ENCODE results near the gene PC. TPM values are rescaled to one million over a fixed set of nuclear protein-coding genes. Genes with fewer than 3 reads are reported as not detected.

PC gene
- total RNA-seq, 1 donor from 2014 or later: 25.7 TPM

DNA sequence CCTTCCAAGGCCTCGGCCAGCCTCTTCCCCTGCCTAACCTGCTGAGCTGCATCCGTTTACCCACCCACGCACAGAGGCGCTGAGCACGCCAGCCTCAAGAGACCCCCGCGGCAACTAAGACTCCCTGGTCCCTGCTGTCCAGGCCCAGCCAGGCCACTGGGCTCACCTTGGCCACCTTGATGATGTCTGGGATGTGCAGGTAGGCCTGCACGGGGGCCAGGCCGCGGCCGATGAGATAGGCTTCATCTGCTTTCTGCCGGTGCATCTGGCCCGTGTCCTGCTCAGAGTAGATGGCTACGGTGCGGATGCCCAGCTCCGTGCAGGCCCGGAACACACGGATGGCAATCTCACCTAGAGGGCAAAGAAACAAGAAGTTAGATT is 86.7 kb downstream of the PC start:
- Mint-ChIP-seq H3K36me3 (no peaks in the 10 kb centered on the region), H3K27ac (no peak overlapping the region), H3K27me3 (peaks cover 3% of the 10 kb centered on the region), H3K4me1 (ENCODE audit: unreplicated experiment) (peaks cover 19% of the 10 kb centered on the region), H3K4me3 (no peak overlapping the region), H3K9me3 (no peaks in the 10 kb centered on the region)
- no peak for DNase-seq (ENCODE audit: extremely low spot score, unreplicated experiment)
- TF ChIP-seq, protein P1, sequence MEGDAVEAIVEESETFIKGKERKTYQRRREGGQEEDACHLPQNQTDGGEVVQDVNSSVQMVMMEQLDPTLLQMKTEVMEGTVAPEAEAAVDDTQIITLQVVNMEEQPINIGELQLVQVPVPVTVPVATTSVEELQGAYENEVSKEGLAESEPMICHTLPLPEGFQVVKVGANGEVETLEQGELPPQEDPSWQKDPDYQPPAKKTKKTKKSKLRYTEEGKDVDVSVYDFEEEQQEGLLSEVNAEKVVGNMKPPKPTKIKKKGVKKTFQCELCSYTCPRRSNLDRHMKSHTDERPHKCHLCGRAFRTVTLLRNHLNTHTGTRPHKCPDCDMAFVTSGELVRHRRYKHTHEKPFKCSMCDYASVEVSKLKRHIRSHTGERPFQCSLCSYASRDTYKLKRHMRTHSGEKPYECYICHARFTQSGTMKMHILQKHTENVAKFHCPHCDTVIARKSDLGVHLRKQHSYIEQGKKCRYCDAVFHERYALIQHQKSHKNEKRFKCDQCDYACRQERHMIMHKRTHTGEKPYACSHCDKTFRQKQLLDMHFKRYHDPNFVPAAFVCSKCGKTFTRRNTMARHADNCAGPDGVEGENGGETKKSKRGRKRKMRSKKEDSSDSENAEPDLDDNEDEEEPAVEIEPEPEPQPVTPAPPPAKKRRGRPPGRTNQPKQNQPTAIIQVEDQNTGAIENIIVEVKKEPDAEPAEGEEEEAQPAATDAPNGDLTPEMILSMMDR (conservative IDR thresholded peaks at IDR 0.05): no peak

DNA sequence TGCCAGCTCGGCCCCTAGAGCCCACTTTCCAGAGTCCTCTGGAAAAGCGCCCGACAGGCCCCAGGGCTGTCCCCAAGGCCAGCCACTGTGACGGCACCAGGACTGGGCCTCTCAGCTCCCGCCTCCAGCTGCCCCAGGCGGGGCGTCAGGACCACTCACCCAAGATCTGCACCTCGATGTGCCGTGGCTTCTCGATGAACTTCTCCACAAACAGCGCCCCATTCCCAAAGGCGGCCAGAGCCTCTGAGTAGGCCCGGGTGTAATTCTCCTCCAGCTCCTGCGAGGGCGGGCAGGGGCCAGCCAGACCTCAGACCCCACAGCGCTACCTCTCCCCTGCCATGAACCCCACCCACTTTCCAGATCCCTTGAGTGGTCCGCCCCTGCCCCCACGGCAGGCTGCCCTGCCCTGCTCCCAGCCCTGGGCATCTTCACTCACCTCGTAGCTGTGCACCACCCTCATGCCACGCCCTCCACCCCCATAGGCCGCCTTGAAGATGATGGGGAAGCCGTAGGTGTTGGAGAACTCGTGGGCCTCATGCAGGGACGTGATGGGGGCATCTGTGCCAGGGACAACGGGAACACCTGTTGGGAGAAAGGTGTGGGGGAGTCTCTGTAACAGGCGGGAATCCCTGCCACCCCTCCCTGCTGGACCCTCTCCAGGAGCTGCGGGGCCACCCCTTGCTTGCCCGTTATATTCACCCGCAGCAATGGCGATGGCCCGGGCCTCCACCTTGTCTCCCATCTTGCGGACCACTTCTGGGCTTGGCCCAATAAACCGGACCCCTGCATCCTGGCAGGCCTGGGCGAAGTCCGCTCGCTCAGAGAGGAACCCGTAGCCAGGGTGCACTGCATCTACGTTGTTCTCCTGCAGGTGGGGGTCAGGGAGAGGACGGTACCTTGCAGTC is 87.3 kb downstream of the PC start:
- DNase-seq (ENCODE audit: extremely low spot score, unreplicated experiment): no peak
- no peaks in the 10 kb centered on the region for H3K9me3 Mint-ChIP-seq
- no peaks in the 10 kb centered on the region for H3K36me3 Mint-ChIP-seq
- H3K27me3 Mint-ChIP-seq: peaks cover 3% of the 10 kb centered on the region
- TF ChIP-seq, protein P1 (conservative IDR thresholded peaks at IDR 0.05): no peak
- no peak overlapping the region for H3K27ac Mint-ChIP-seq
- peaks cover 13% of the 10 kb centered on the region for H3K4me1 Mint-ChIP-seq (ENCODE audit: unreplicated experiment)
- no peak overlapping the region for H3K4me3 Mint-ChIP-seq

DNA sequence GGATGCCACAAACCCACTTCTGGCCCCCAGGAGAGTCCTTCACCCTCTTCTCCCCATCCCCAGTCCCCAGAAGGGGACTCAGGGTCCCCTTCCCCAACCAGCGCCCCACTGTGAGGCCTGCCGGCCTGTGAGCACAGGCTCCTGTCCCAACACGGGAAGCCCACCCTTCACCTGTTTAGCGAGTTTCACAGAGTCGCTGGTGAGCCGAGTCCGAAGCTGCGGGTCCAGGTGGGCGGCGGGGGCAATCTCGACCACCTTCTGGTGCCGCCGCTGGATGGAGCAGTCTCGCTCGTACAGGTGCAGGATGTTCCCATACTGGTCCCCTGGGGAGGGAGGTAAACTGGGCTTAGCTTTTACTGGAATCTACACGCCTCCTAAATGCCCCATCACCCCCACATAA is 88.1 kb downstream of the PC start:
- H3K27ac Mint-ChIP-seq: no peak overlapping the region
- H3K4me3 Mint-ChIP-seq: no peak overlapping the region
- no peaks in the 10 kb centered on the region for H3K36me3 Mint-ChIP-seq
- H3K27me3 Mint-ChIP-seq: peaks cover 3% of the 10 kb centered on the region
- TF ChIP-seq, protein P1 (conservative IDR thresholded peaks at IDR 0.05): no peak
- H3K9me3 Mint-ChIP-seq: no peaks in the 10 kb centered on the region
- peaks cover 10% of the 10 kb centered on the region for H3K4me1 Mint-ChIP-seq (ENCODE audit: unreplicated experiment)
- no peak for DNase-seq (ENCODE audit: extremely low spot score, unreplicated experiment)

DNA sequence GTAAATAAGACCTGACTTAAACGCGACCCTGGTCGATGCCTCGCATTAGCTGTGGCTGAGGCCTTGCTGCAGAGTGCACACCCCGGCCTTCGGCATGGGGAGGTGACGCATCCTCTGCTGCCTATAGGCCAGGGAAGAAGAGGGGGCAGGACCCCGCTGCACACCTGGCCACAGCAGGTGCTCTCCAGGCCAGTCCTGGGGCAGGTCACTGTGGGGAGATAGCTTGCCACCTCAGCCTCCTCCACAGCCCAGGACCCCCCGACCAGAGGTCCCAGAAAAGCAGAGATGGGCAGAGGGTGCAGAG is 88.7 kb downstream of the PC start:
- H3K4me3 Mint-ChIP-seq: no peak overlapping the region
- DNase-seq (ENCODE audit: extremely low spot score, unreplicated experiment): no peak

DNA sequence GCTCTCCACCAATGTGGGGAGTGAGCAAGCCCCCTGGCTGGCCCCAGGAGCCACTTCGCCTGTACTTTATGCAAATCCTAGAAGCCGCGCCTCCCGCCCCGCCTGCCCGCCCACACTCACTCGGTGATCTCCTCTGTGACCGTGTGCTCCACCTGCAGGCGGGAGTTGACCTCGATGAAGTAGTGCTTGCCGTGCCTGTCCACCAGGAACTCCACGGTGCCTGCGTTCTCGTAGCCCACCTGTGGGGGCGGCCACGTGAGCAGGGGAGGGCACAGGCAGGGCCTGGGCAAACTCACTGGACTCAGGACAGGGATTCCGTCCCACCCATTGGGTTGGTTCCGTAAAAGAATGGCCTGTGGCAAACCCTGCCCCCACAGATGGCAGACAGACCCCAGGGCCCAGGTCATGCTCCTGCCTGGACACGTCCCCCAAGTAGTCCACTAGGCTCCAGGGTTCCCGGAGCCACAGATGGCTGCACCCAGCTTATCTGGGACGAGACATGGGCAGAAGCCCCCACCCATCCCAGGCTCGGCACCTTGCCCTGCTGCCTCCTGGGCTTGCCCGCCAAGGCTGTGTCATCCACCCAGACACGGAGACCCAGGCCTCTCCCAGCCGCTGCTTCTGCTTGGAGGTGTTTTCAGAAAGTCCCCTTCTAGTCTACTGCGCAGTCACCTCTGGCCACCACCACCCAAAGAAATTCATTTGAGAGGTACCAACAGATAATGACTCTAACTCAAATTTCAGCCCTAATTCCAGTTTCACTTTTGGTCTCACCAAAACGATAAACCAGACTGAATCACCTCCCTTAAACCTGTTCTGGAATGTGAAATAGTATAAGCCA is 89.2 kb downstream of the PC start:
- no peak overlapping the region for H3K27ac Mint-ChIP-seq
- no peak overlapping the region for H3K4me3 Mint-ChIP-seq
- H3K36me3 Mint-ChIP-seq: no peaks in the 10 kb centered on the region
- H3K27me3 Mint-ChIP-seq: no peaks in the 10 kb centered on the region
- no peaks in the 10 kb centered on the region for H3K9me3 Mint-ChIP-seq
- no peak for DNase-seq (ENCODE audit: extremely low spot score, unreplicated experiment)
- H3K4me1 Mint-ChIP-seq (ENCODE audit: unreplicated experiment): no peaks in the 10 kb centered on the region
- TF ChIP-seq, protein P1 (conservative IDR thresholded peaks at IDR 0.05): peak; percentile 61

More for the DNA sequence above, 88.7 kb downstream of the PC start:
- Mint-ChIP-seq H3K27ac (no peak overlapping the region), H3K36me3 (no peaks in the 10 kb centered on the region), H3K4me1 (ENCODE audit: unreplicated experiment) (peaks cover 4% of the 10 kb centered on the region), H3K9me3 (no peaks in the 10 kb centered on the region), H3K27me3 (no peaks in the 10 kb centered on the region)
- TF ChIP-seq, protein P1 (conservative IDR thresholded peaks at IDR 0.05): no peak

Data from type B pancreatic cell (in vitro differentiated cells).